Measurements from ENCODE around the gene SOX12. TPM values are rescaled to one million over a fixed set of nuclear protein-coding genes. Genes with fewer than 3 reads are reported as not detected.

SOX12 gene
- total and polyA plus RNA-seq, 10 donors = 3.2 to 12.5 (median 7.0) TPM

DNA sequence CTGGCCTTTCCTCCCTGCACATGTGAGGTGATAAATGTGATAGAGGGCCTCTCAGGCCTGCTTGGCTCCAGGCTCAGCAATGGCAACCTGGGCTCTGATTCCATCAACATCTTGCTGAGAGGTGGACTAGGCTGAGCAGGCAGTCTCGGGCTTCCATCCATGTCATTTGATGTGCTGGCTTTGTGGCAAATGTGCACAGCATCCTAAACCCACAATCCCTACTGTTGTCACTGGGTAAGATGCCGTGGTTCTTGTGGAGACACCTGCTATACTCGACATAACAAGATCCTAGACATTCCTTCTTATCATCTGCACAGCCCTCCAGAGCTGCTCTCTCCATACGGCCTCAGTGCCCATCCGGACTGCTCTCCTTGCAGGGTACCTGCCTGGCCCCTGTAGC is 30.8 kb upstream of the SOX12 start:
- Histone ChIP-seq H3K4me3 (no peak overlapping the region), H3K9me3 (no peaks in the 10 kb centered on the region), H3K27me3 (replicated peaks in 1 of 7) (no peaks in the 10 kb centered on the region), H3K36me3 (peaks cover 0 to 3% (median 0%) of the 10 kb centered on the region in 6 donors), H3K4me1 (peaks cover 24 to 67% (median 46%) of the 10 kb centered on the region in 6 donors), H3K27ac (no peak overlapping the region)
- 88 to 95% (median 91%) methylated on average over 5 of the region's 5 CpGs for WGBS, 5 donors
- intact Hi-C loops (cut with DNase I; ENCODE audit: low total_unique reads) = no loop called here
- DNase-seq = no peak
- TF ChIP-seq CTCF (IDR thresholded peaks at IDR 0.05 in 8 of 11, conservative IDR thresholded peaks at IDR 0.05 in 3 of 11) = no peak
- TF ChIP-seq POLR2AphosphoS5 (IDR thresholded peaks at IDR 0.05) = no peak
- no peak for TF ChIP-seq POLR2A (IDR thresholded peaks at IDR 0.05)

DNA sequence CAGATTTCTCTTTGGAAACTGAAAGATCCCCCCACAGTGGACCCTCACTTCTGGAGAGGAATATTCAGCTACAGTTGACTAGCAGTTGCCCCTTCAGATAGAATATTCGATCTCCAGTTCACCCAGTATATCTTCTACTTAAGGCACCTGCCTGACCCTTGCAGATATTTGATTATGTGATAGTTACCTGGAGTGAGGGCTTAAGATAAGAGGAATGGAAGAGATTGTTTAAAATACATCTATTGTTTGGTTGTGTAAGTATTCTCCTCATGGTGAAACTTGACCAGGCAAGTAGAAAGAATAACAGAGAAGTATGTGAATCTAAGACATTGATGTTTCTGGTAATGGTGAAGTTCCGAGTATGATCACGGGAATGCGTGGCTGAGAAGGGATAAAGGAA is 29.5 kb upstream of the SOX12 start:
- H3K4me3 ChIP-seq = no peak overlapping the region
- H3K27ac ChIP-seq = no peak overlapping the region
- WGBS, 5 donors = 90 to 98% (median 93%) methylated on average over 4 of the region's 4 CpGs
- H3K9me3 ChIP-seq = no peaks in the 10 kb centered on the region
- no peak for TF ChIP-seq CTCF (IDR thresholded peaks at IDR 0.05 in 8 of 11, conservative IDR thresholded peaks at IDR 0.05 in 3 of 11)
- no peak for TF ChIP-seq POLR2A (IDR thresholded peaks at IDR 0.05)
- no peak for TF ChIP-seq POLR2AphosphoS5 (IDR thresholded peaks at IDR 0.05)
- H3K36me3 ChIP-seq = peaks cover 0 to 13% (median 0%) of the 10 kb centered on the region in 6 donors
- intact Hi-C loops (cut with DNase I; ENCODE audit: low total_unique reads) = no loop called here
- DNase-seq = no peak
- peaks cover 30 to 70% (median 50%) of the 10 kb centered on the region in 6 donors for H3K4me1 ChIP-seq
- no peaks in the 10 kb centered on the region for H3K27me3 ChIP-seq (replicated peaks in 1 of 7)

- intact Hi-C loops (cut with DNase I; ENCODE audit: low total_unique reads) = no loop called here
- peak within 1 kb of the TSS; percentile 97 to 99 (median 99) for H3K27ac ChIP-seq
- no peaks in the 10 kb centered on the region for H3K9me3 ChIP-seq
- H3K36me3 ChIP-seq = peaks cover 0 to 27% (median 0%) of the 10 kb centered on the region in 6 donors
- TF ChIP-seq POLR2A (IDR thresholded peaks at IDR 0.05) (peak in 1 of 3 donors; percentile 28), CTCF (IDR thresholded peaks at IDR 0.05 in 8 of 11, conservative IDR thresholded peaks at IDR 0.05 in 3 of 11) (peak in 7 of 11 experiments; percentile 4 to 42 (median 27)), POLR2AphosphoS5 (IDR thresholded peaks at IDR 0.05) (peak; percentile 83 to 91 (median 88))
- no peaks in the 10 kb centered on the region for H3K27me3 ChIP-seq (replicated peaks in 1 of 7)
- H3K4me1 ChIP-seq = peaks cover 34 to 70% (median 52%) of the 10 kb centered on the region in 6 donors
- 0 to 1% (median 0%) methylated on average over 62 to 99 of the region's 99 CpGs for WGBS, 5 donors
- peak within 1 kb of the TSS; percentile 64 to 91 (median 84) for H3K4me3 ChIP-seq
- peak; percentile 95 for DNase-seq
These were observed 28.0 kb upstream of the SOX12 start, which contains the start of gene ZCCHC3 for GRCh38 chr20:297098-297924. TSS of gene ZCCHC3 (plus strand) at chr20:297570. CDS start at chr20:297587, 17 bp downstream.

Data from spleen (tissue), 11 donors.